ENCODE data around the gene ARFRP1.

ARFRP1 gene, protein sequence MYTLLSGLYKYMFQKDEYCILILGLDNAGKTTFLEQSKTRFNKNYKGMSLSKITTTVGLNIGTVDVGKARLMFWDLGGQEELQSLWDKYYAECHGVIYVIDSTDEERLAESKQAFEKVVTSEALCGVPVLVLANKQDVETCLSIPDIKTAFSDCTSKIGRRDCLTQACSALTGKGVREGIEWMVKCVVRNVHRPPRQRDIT

DNA sequence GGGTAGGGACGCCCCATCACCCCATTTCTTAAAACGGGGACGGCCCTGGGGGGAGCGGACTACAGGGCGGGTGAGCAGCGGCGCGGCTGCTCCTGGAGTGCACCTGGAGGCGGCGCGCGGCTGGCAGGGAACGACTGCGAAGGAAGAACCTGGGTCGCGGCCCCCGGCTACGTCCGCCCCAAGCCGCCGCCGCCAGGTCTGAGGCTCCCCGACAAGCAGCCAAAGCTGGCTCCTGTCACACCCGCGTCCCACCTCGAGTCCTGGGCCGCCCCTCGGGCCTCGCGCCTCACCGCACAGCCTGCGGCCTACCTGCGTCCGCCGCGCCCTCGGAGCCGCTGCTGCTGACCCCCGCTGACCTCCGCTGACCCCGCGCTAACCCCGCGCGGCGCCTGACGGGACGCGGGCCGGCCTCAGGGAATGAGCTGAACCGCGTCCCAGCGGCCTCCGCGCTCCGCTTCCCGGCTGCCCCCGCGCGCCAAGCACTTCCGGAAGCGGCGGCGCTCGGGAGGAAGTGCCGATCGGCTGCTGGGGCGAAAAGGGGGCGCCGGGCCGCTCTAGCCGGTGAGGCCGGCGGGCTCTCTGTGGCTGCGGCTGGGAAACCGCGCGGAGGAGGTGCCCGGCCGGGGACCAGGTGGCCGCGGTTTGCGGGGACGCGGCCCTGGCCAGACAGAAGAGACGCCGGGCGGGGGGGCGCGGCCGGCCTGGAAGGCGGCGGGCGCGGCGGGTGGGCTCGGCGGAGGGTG is at the start of gene ARFRP1, which contains the start of gene ZGPAT:
Gene ARFRP1 (minus strand): TSS at position 419 of the 743 bp plus-strand sequence. CDS start 885 bp downstream, outside the sequence.
Gene ZGPAT (plus strand): TSS at position 482 of the 743 bp plus-strand sequence. CDS start 542 bp downstream, outside the sequence.
- DNase-seq (ENCODE audit: low read depth in 1 of 2, low spot score in 1 of 2), result peak; percentile 91 to 92
- no peak for TF ChIP-seq JUND (IDR thresholded peaks at IDR 0.05; ENCODE audit: low read depth)
- in situ Hi-C loops (cut with HindIII; ENCODE audit: low pct_unique_long_range_greater_than_20kb, low sequenced_read_pairs), result no loop called here

DNA sequence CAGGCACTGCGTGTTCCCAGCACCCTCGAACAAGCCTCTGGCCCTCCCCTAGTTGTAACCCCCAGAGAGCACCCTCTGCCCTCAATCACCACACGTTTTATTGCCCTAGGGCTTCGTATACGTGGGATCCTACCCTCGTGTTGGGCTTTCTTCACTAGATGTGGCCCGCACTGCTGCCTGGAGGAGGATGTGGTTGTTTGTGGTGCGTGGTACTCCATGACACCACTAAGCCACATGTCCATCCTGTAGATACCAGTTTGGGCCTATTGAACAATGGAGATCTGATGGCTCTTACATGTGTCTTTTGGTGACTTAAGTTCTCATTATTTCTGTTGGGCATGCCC is 48.8 kb upstream of the ARFRP1 start:
- no peak for TF ChIP-seq JUND (IDR thresholded peaks at IDR 0.05; ENCODE audit: low read depth)
- no peak for DNase-seq (ENCODE audit: low read depth in 1 of 2, low spot score in 1 of 2)
- in situ Hi-C loops (cut with HindIII; ENCODE audit: low pct_unique_long_range_greater_than_20kb, low sequenced_read_pairs), result no loop called here

DNA sequence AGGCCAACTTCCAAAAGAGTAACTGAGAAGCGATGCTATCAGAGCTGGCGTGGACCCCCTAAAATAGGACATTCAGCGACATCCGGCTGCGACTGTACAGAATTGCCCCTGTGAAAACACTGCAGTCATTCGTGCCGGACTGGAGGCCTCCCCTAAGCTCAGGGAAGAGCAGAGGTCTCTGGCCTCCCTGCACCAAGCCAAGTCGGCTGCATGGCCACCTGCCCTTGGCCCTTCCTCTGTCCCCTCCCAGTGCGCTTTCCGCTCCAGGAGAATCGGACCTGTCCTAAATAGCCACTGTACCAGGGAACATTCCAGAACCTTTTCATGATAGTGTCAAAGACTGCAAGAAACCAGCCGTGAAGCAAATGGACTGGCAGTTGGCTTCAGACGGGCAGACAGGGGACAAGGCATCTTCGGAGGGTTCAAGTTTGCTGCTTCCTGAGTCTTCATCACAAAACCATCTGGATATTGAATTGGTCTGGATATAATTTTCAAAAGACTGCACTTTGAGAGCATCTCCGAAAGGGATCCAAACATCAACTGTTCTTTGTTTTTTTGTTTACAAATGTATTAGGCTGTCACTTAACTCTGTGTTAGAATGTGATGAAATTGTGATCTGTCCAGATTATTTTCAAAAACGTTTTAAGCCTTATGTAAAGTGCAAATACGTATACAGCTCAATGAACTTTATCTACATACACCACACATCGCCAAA is 48.3 kb upstream of the ARFRP1 start:
- TF ChIP-seq JUND (IDR thresholded peaks at IDR 0.05; ENCODE audit: low read depth), result no peak
- peak in 1 of 2 experiments; percentile 44 for DNase-seq (ENCODE audit: low read depth in 1 of 2, low spot score in 1 of 2)
- in situ Hi-C loops (cut with HindIII; ENCODE audit: low pct_unique_long_range_greater_than_20kb, low sequenced_read_pairs), result no loop called here

DNA sequence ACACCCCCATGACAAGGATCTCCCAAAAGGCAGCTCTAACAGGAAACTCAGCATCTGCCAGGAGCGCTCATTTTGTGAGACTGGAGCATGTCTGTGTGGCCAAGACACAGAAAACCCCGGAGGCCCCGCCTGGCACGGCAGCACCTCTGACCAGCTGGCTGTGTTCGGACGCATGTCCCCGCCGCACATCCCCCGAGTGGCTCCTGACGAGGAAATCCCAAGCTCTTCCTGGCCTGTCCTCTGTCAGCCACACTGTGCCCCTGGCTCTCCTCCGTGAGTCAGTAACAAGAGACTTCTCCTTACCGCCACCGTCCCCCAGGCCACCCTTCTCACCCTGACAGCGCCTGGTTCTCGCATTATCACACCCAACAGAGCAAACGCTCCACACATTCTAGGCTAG is 46.2 kb upstream of the ARFRP1 start:
- in situ Hi-C loops (cut with HindIII; ENCODE audit: low pct_unique_long_range_greater_than_20kb, low sequenced_read_pairs), result no loop called here
- DNase-seq (ENCODE audit: low read depth in 1 of 2, low spot score in 1 of 2), result no peak
- TF ChIP-seq JUND (IDR thresholded peaks at IDR 0.05; ENCODE audit: low read depth), result no peak

DNA sequence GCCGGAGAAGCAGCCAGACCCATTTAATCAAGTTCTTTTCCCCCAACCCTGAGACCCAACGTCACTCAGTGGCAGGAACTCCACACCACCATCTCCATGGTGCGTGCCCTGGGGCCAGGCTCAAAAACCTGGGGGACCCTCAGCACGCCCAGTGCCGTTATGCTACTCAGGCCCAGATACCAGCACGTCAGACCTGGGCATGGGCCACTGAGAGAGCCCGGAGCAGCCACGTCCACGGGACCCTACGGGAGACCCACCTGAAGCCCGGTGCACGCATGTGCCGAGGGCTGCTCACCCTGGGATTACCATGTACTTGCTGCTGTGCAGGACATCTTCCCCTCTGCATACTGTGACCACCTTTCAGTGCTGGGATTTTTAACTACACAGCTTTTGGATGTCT is 45.6 kb upstream of the ARFRP1 start:
- TF ChIP-seq JUND (IDR thresholded peaks at IDR 0.05; ENCODE audit: low read depth), result no peak
- in situ Hi-C loops (cut with HindIII; ENCODE audit: low pct_unique_long_range_greater_than_20kb, low sequenced_read_pairs), result no loop called here
- no peak for DNase-seq (ENCODE audit: low read depth in 1 of 2, low spot score in 1 of 2)

DNA sequence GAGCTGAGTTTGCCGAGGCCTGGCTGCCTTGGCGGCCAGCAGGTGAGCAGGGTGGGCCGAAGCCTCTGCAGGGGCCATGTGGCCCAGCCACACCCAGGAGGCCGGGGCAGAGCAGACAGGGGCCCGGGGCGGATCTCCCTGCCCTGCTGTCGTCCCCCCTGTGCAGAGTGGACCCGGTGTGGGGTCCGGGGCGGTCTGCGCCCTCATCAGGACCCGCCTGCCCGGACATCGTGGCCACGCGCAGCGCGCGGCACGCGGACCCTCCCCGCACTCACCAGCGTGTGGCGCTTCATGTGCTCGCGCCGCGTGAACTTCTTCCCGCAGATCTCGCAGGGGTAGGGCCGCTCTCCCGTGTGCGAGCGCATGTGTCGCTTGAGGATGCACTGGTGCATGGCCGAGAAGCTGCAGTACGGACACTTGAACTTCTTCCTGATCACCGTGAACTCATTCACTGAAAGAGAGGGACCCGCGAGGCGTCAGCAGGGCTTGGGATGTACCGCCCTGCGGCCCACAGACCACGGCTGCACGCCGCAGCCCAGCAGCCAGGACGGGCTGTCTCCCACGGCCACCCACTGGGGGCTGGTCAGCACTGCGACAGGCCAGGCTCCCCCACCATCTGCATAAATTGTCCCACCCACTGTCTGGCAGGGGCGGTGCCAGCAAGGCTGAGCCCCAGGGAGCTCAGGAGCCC is 44.8 kb upstream of the ARFRP1 start:
- in situ Hi-C loops (cut with HindIII; ENCODE audit: low pct_unique_long_range_greater_than_20kb, low sequenced_read_pairs), result no loop called here
- no peak for DNase-seq (ENCODE audit: low read depth in 1 of 2, low spot score in 1 of 2)
- no peak for TF ChIP-seq JUND (IDR thresholded peaks at IDR 0.05; ENCODE audit: low read depth)

DNA sequence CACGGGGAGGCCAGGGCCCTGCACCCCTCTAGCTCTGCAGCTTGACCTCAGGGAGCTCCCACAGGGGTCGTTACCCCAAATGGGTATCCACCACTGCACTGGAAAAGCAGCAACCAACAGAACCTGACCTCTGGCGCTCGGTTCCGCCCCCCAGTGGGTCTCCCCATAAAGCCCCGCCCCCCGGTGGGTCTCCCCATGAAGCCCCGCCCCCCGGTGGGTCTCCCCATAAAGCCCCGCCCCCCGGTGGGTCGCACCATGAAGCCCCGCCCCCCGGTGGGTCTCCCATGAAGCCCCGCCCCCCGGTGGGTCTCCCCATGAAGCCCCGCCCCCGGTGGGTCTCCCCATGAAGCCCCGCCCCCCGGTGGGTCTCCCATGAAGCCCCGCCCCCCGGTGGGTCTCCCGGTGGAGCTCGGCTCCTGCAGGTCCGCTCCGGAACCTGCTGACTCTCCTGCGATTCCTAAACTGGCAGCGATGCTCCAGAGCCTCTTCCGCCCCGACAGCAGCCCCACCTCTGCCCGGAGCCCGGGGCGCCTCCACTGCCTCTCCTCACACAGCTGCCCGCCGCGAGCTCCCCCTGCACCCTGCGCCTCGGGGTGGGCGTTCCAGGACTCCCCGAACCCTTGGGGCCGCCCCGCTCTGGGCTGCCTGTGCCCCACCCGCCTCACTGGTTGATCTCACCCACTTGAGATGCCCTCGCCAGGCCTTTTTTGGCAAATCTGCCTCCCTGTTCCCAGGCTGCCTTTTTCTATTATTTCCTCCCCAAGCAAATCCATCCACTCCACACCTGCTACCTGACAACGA is 43.9 kb upstream of the ARFRP1 start:
- TF ChIP-seq JUND (IDR thresholded peaks at IDR 0.05; ENCODE audit: low read depth), result no peak
- in situ Hi-C loops (cut with HindIII; ENCODE audit: low pct_unique_long_range_greater_than_20kb, low sequenced_read_pairs), result no loop called here
- no peak for DNase-seq (ENCODE audit: low read depth in 1 of 2, low spot score in 1 of 2)

DNA sequence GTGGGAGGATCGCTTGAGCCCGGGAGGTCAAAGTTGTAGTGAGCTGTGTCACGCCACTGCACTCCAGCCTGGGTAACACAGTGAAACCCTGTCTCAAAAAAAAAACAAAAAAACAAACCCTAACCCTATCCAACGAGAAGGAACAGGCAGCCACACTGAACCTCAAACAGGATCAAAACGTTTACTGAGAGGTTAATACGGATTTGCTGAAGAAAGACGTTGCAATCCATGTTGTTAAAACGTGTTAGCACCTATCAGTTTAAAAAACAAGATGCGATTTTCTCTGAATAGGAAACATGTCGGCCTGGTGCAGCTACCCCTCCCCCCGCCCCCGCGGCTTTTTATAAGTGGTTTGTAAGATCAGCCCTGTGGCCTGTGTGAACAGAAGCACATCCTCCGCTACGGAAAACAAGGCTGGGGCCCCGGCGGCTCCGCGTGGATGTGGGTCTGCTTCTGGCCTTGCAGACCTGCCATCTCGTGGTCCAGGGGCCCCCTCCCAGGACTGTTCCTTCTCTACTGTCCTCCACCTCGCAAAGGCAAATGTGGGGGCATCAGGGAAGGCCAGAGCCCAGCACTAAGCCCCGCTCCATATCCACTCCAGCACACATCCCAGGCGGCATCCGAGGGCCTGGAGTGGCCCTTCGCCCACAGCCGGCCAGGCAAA is 43.2 kb upstream of the ARFRP1 start:
- in situ Hi-C loops (cut with HindIII; ENCODE audit: low pct_unique_long_range_greater_than_20kb, low sequenced_read_pairs), result no loop called here
- no peak for TF ChIP-seq JUND (IDR thresholded peaks at IDR 0.05; ENCODE audit: low read depth)
- no peak for DNase-seq (ENCODE audit: low read depth in 1 of 2, low spot score in 1 of 2)

DNA sequence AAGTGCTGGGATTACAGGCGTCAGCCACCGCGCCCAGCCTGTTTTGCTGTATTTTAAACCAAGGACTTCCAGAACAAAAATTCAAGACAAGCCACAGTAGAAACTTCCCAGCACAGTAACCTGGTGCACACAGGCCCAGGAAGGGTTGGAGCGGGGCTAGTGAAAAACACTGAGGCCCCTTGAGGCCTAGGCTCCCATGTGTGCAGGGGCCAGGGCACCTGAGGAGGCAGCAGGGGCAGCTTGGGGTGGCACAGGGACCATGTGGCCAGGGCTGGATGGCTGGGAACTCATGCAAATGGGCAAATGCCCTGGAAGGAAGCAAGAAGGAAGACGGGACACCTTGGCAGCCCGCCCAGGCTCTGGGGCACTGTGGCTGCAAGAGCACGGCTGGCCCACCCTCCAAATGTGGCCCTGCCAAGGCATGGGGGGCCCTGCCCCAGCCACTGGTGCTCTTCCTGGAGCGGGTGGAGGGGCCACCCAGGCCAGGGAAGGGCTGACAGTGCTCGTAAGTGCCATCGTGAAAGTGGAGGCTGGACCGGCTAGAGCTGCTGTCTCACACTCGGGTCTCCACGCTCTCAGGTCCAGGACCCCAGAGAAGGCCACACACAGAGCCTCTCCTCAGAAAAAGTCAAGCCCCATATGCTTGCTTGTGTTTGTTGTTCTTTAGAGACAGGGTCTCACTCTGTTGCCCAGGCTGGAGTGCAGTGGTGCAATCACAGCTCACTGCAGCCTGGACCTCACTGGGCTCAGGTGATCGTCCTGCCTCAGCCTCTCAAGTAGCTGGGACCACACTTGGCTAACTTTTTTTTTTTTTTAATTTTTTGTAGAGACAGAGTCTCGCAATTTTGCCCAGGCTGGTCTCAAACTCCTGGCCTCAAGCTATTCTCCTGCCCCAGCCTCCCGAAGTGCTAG is 42.1 kb upstream of the ARFRP1 start:
- TF ChIP-seq JUND (IDR thresholded peaks at IDR 0.05; ENCODE audit: low read depth), result no peak
- no peak for DNase-seq (ENCODE audit: low read depth in 1 of 2, low spot score in 1 of 2)
- in situ Hi-C loops (cut with HindIII; ENCODE audit: low pct_unique_long_range_greater_than_20kb, low sequenced_read_pairs), result no loop called here

DNA sequence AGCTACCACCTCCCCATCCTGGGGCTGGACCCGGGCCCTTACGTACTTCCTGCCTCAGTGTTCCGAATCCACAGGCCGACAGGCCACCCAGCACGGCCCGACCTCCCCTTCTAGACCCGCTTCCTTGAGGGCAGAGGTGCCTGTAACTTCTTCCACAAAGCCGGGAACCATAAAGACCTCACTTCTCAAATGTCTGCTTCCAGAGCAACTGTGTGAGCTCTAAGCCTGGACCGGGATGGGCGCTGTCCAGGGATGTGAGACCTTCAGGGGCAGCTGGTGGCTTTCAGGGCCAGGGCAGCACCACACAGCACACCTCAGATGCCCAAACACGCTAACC is 41.1 kb upstream of the ARFRP1 start:
- DNase-seq (ENCODE audit: low read depth in 1 of 2, low spot score in 1 of 2), result no peak
- TF ChIP-seq JUND (IDR thresholded peaks at IDR 0.05; ENCODE audit: low read depth), result no peak
- in situ Hi-C loops (cut with HindIII; ENCODE audit: low pct_unique_long_range_greater_than_20kb, low sequenced_read_pairs), result no loop called here

Data from T47D (cell line).